GM21576 (cell line): Measurements from ENCODE around the gene COL3A1.
A peak's percentile ranks its signal among the peaks of the same experiment; 100 is the strongest.

ENCODE experiments used
- ATAC-seq: cut with Tn5 transposase; IDR thresholded peaks from one replicate; pipeline ENCODE4 v1.9.1; 2021; ENCODE audit warnings: mild to moderate bottlenecking, moderate library complexity; ENCODE audit not compliant: unreplicated experiment

The COL3A1 gene

GRCh38 chr2:189014449-189015138, 40.4 kb downstream of the COL3A1 start:
- ATAC-seq = no peak

- ATAC-seq = no peak
Observed at GRCh38 chr2:189015359-189015758, 41.2 kb downstream of the COL3A1 start.

GRCh38 chr2:189016311-189016861, 42.2 kb downstream of the COL3A1 start:
- ATAC-seq = no peak

GRCh38 chr2:189018631-189019030, 44.5 kb downstream of the COL3A1 start:
- ATAC-seq = no peak

- no peak for ATAC-seq
Observed at GRCh38 chr2:189020179-189020578, 46.0 kb downstream of the COL3A1 start.

- no peak for ATAC-seq
Observed at GRCh38 chr2:189022053-189022481, 47.9 kb downstream of the COL3A1 start.

GRCh38 chr2:189022492-189022891, 48.3 kb downstream of the COL3A1 start:
- no peak for ATAC-seq

- peak; percentile 84 for ATAC-seq
Observed at GRCh38 chr2:189024901-189025618, 50.9 kb downstream of the COL3A1 start.

- no peak for ATAC-seq
Observed at GRCh38 chr2:189037518-189037917, 63.3 kb downstream of the COL3A1 start.

- no peak for ATAC-seq
Observed at GRCh38 chr2:189045836-189046235, 71.7 kb downstream of the COL3A1 start.

- no peak for ATAC-seq
Observed at GRCh38 chr2:189046320-189046719, 72.1 kb downstream of the COL3A1 start.

GRCh38 chr2:189047171-189047888, 73.2 kb downstream of the COL3A1 start:
- ATAC-seq = no peak

GRCh38 chr2:189048189-189048588, 74.0 kb downstream of the COL3A1 start:
- ATAC-seq = no peak

GRCh38 chr2:189049709-189050164, 75.6 kb downstream of the COL3A1 start:
- ATAC-seq = no peak

GRCh38 chr2:189050165-189050712, 76.1 kb downstream of the COL3A1 start:
- ATAC-seq = no peak

- no peak for ATAC-seq
Observed at GRCh38 chr2:189056200-189057106, 82.3 kb downstream of the COL3A1 start.

GRCh38 chr2:189057316-189057715, 83.1 kb downstream of the COL3A1 start:
- ATAC-seq = no peak

- no peak for ATAC-seq
Observed at GRCh38 chr2:189060096-189060642, 86.0 kb downstream of the COL3A1 start.
